ENCODE data around the gene FN3KRP.
"Not testable (repeated sequence)": the region's sequence is repeated elsewhere in the genome, so short reads cannot be mapped to it uniquely, and the experiment has no call there.

FN3KRP gene

GRCh38 chr17:82709676-82710498 is 6.6 kb upstream of the FN3KRP start:
- no peak for FAIRE-seq

GRCh38 chr17:82710499-82711232 is 5.8 kb upstream of the FN3KRP start:
- FAIRE-seq, result no peak

GRCh38 chr17:82713071-82713723 is 3.3 kb upstream of the FN3KRP start:
- no peak for FAIRE-seq

GRCh38 chr17:82718986-82719685 is 2.6 kb downstream of the FN3KRP start:
- FAIRE-seq, result no peak

GRCh38 chr17:82720204-82720603 is 3.7 kb downstream of the FN3KRP start:
- FAIRE-seq, result no peak

- FAIRE-seq, result no peak
These were observed 6.0 kb downstream of the FN3KRP start for GRCh38 chr17:82722341-82723013.

GRCh38 chr17:82723169-82723807 is 6.8 kb downstream of the FN3KRP start:
- FAIRE-seq, result no peak

- FAIRE-seq, result no peak
These were observed 9.9 kb downstream of the FN3KRP start for GRCh38 chr17:82726427-82726826.

- no peak for FAIRE-seq
These were observed 13.2 kb downstream of the FN3KRP start for GRCh38 chr17:82729479-82730260.

- FAIRE-seq, result no peak
These were observed 15.7 kb downstream of the FN3KRP start for GRCh38 chr17:82732118-82732743.

GRCh38 chr17:82734987-82735866 is 18.7 kb downstream of the FN3KRP start, which contains the start of gene FN3K:
FN3K (plus strand) TSS chr17:82735615; CDS start chr17:82735637, 22 bp downstream.
- FAIRE-seq, result no peak

- FAIRE-seq, result no peak
These were observed 20.1 kb downstream of the FN3KRP start for GRCh38 chr17:82736511-82737185.

GRCh38 chr17:82737967-82738877 is 21.7 kb downstream of the FN3KRP start:
- no peak for FAIRE-seq

GRCh38 chr17:82740906-82741759 is 24.6 kb downstream of the FN3KRP start:
- FAIRE-seq, result no peak

- FAIRE-seq, result no peak
These were observed 27.1 kb downstream of the FN3KRP start for GRCh38 chr17:82743344-82744219.

GRCh38 chr17:82744736-82745135 is 28.2 kb downstream of the FN3KRP start:
- FAIRE-seq, result not testable (repeated sequence)
